SK-N-SH (cell line): ENCODE measurements around the gene EML2. TPM values are rescaled to one million over a fixed set of nuclear protein-coding genes. Genes with fewer than 3 reads are reported as not detected.
"Not testable (repeated sequence)": the region's sequence is repeated elsewhere in the genome, so short reads cannot be mapped to it uniquely, and the experiment has no call there.

Experiments used
- CTCF ChIA-PET: fragments of 300-600, 350-600 bp; formaldehyde crosslinking; extraction: SDS; loops from one replicate; lab custom pipeline; 2021; lab: Yijun Ruan, JAX
- POLR2A ChIA-PET: fragments of 350-600 bp; sonication (Branson Sonifier 250); formaldehyde crosslinking; extraction: SDS; loops from one replicate; lab custom pipeline; 2020; ENCODE audit warnings: antibody characterized with exemption, inconsistent platforms; lab: Yijun Ruan, JAX
- DNase-seq: peaks from one replicate; pipeline ENCODE4 v3.0.0; 2012
- H2AFZ ChIP-seq: fragments of 200-600 bp; sonication (generic); 2 replicates; pipeline ENCODE4 v1.8.1; 2016; ENCODE audit warnings: antibody characterized with exemption, mild to moderate bottlenecking, low read depth
- H3F3A ChIP-seq: fragments of 200-600 bp; sonication (generic); replicated peaks from 2 replicates; pipeline ENCODE3; 2016; ENCODE audit warnings: antibody characterized with exemption, mild to moderate bottlenecking; ENCODE audit not compliant: insufficient read depth
- H3K27ac ChIP-seq, 2 experiments: fragments of 200-500 bp in 1 of 2; fragments of 200-600 bp in 1 of 2; sonication (Bioruptor generic) in 1 of 2; sonication (generic), shearing (Covaris generic) in 1 of 2; 2 replicates each; pipeline versions ENCODE4 v1.5.1 to v1.6.1; 2014 to 2016; ENCODE audit warnings: low read depth in 2 of 2, inconsistent platforms in 1 of 2, low read length in 1 of 2, mild to moderate bottlenecking in 1 of 2, mixed read lengths in 1 of 2
- H3K27me3 ChIP-seq: fragments of 200-600 bp; sonication (generic), shearing (Covaris generic); 2 replicates; pipeline ENCODE4 v1.6.1; 2016; ENCODE audit warnings: mixed run types; ENCODE audit not compliant: insufficient read depth
- H3K36me3 ChIP-seq, 2 experiments: fragments of 200-500 bp in 1 of 2; fragments of 200-600 bp in 1 of 2; sonication (Bioruptor generic) in 1 of 2; sonication (generic) in 1 of 2; replicated peaks in 1 of 2; 2 replicates each; pipeline versions ENCODE3 to v1.5.1; 2014 to 2016; ENCODE audit warnings: low read length in 1 of 2, mild to moderate bottlenecking in 1 of 2; ENCODE audit not compliant: insufficient read depth in 2 of 2, control insufficient read depth in 1 of 2
- H3K4me1 ChIP-seq, 2 experiments: fragments of 200-500 bp in 1 of 2; fragments of 200-600 bp in 1 of 2; sonication (Bioruptor generic) in 1 of 2; sonication (generic), shearing (Covaris generic) in 1 of 2; 2 replicates each; pipeline versions ENCODE4 v1.5.1 to v1.6.1; 2014 to 2016; ENCODE audit warnings: low read depth in 1 of 2, low read length in 1 of 2, mixed run types in 1 of 2; ENCODE audit not compliant: insufficient read depth in 2 of 2, control insufficient read depth in 1 of 2
- H3K4me2 ChIP-seq: fragments of 200-600 bp; sonication (generic), shearing (Covaris generic); 2 replicates; pipeline ENCODE4 v1.6.1; 2017; ENCODE audit warnings: mixed run types
- H3K4me3 ChIP-seq, 2 experiments: fragments of 200-500 bp in 1 of 2; fragments of 200-600 bp in 1 of 2; sonication (Bioruptor generic) in 1 of 2; sonication (generic), shearing (Covaris generic) in 1 of 2; 2 replicates each; pipeline versions ENCODE4 v1.5.1 to v1.8.1; 2014 to 2016; ENCODE audit warnings: low read depth in 2 of 2, inconsistent platforms in 1 of 2, low read length in 1 of 2, mild to moderate bottlenecking in 1 of 2, mixed read lengths in 1 of 2, moderate library complexity in 1 of 2
- H3K79me2 ChIP-seq: fragments of 200-600 bp; sonication (generic); 2 replicates; pipeline ENCODE4 v1.8.1; 2017; ENCODE audit warnings: mild to moderate bottlenecking; ENCODE audit not compliant: insufficient read depth
- H3K9ac ChIP-seq: fragments of 200-600 bp; sonication (generic); 2 replicates; pipeline ENCODE4 v1.6.1; 2017; ENCODE audit warnings: mixed run types
- H3K9me2 ChIP-seq: fragments of 200-600 bp; sonication (generic); 2 replicates; pipeline ENCODE4 v1.6.1; 2017; ENCODE audit warnings: mixed run types
- H3K9me3 ChIP-seq: fragments of 200-600 bp; sonication (generic); 2 replicates; pipeline ENCODE4 v1.6.1; 2017; ENCODE audit warnings: mixed run types, mild to moderate bottlenecking, moderate library complexity
- H4K20me1 ChIP-seq: fragments of 200-600 bp; sonication (generic); 2 replicates; pipeline ENCODE4 v1.6.1; 2017; ENCODE audit warnings: mild to moderate bottlenecking, mixed run types; ENCODE audit not compliant: insufficient read depth
- RAD21 ChIP-seq: IDR thresholded peaks from 2 replicates; pipeline ENCODE4 v1.6.1; 2012; ENCODE audit warnings: mild to moderate bottlenecking, low read length
- RFX5 ChIP-seq: IDR thresholded peaks from 2 replicates; pipeline ENCODE4 v1.6.1; 2012; ENCODE audit warnings: mild to moderate bottlenecking, improper control_type of control experiment, low read length
- WGBS: methylation state at CpG from one replicate; pipeline ENCODE4 v1.1.6; 2017; ENCODE audit warnings: low lambda C conversion rate; 5-methylcytosine and 5-hydroxymethylcytosine counted together
- polyA plus RNA-seq, 3 experiments: library from polyadenylated mRNA; depleted of rRNA; stranded (reverse); fragments of >200 nt; gene quantifications; 2 replicates each; pipeline ENCODE4 v1.2.3, GENCODE V29; 2012
- TF ChIP-seq, protein P1 (sequence below): fragments of 200-600 bp; sonication (generic); IDR thresholded peaks from 2 replicates; pipeline ENCODE4 v1.6.1; 2017; ENCODE audit warnings: antibody characterized with exemption, mild to moderate bottlenecking, moderate library complexity

Gene EML2, protein sequence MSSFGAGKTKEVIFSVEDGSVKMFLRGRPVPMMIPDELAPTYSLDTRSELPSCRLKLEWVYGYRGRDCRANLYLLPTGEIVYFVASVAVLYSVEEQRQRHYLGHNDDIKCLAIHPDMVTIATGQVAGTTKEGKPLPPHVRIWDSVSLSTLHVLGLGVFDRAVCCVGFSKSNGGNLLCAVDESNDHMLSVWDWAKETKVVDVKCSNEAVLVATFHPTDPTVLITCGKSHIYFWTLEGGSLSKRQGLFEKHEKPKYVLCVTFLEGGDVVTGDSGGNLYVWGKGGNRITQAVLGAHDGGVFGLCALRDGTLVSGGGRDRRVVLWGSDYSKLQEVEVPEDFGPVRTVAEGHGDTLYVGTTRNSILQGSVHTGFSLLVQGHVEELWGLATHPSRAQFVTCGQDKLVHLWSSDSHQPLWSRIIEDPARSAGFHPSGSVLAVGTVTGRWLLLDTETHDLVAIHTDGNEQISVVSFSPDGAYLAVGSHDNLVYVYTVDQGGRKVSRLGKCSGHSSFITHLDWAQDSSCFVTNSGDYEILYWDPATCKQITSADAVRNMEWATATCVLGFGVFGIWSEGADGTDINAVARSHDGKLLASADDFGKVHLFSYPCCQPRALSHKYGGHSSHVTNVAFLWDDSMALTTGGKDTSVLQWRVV
- 10.3 and 12.4 TPM in 2 replicates for polyA plus RNA-seq (2012; rRNA removed)
- 4.0 and 7.6 TPM in 2 replicates for polyA plus RNA-seq (2012; cell fraction: cytosol; rRNA removed)
- polyA plus RNA-seq (2012; cell fraction: nucleus; rRNA removed): 24.4 and 27.6 TPM in 2 replicates

DNA sequence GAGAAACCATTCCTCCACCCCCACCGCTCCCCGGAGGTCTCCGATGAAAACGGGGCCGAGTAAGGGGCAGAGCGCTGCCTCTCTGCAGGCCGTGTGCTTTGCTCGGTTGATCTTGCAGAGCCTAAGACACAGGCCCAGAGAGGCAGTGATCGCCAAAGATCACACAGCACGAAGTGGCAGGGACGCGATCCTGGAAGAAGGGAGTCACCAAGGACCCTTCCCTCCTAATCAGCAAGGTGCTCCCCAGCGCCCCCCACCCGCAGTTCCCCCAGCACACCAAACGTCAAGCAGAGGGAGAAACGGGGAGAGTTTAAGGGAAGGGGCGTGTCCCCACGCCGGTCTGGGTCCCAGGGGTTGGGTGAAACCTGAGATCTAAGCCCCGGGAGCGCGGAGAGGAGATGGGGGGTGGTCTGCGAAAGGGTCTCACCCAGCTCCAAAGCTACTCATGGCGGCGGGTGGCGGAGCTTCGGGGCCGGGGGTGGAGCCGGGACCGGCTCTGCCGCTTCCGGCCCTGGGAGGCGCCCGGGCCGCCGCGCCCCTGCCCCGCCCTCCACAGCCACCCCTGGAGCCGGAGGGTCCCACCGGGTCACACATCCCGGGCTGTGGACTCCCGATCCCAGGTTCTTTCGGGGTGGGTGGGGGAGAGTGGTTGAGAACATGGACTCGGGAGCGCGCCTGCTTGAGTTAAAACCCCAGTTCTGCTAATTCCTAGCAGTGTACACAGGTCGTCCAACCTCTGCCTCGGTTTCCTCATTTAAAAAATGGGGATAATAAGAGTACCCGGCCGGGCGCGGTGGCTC, at the start of gene EML2:
EML2 (minus strand) TSS at position 468 of the 800 bp plus-strand sequence; CDS start at position 447, 21 bp downstream.
- CTCF ChIA-PET: interaction anchor here (0.9 to 1.2 kb wide), 2 partner anchors 20 to 153 kb away, joined by 3 read pairs; no protein-coding TSS in a partner anchor
- POLR2A ChIA-PET: no interaction called here
- WGBS: 76% methylated on average over 38 of the region's 52 CpGs

DNA sequence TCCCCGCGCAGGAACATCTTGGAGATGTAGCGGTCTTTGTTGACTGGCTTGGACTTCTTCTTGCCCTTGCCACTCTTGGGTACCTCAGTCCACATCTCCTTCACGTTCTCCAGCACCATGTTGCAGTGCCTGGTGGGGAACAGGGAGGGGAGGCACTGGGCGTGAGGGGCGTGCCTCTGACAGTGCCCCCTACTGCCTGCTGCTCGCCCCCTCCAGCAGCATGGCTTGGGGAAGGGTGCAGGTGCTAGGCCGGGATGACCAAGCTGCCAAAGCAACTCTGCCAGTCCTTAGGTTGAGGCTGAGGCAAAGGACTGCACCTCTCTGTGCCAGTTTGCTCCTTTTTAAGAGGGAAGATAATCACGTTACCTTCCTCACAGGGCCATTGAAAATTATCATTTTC, 48.4 kb upstream of the EML2 start:
- ChIA-PET POLR2A (no interaction called here), CTCF (interaction anchor here (0.9 kb wide), 1 partner anchor 10 kb away, joined by 3 read pairs; no protein-coding TSS in a partner anchor)
- 91% methylated on average over 7 of the region's 9 CpGs for WGBS
- Histone ChIP-seq H3K4me1 (peaks cover 0 to 3% of the 10 kb centered on the region in 2 experiments; a peak in 1 of 4 replicates), H3K9me3 (no peaks in the 10 kb centered on the region), H3K36me3 (peaks cover 32 to 38% of the 10 kb centered on the region in 2 experiments), H3F3A (peaks cover 22% of the 10 kb centered on the region), H2AFZ (no peak overlapping the region), H3K79me2 (peaks cover 29% of the 10 kb centered on the region), H4K20me1 (no peaks in the 10 kb centered on the region), H3K27ac (no peak overlapping the region), H3K9me2 (no peaks in the 10 kb centered on the region), H3K4me2 (no peak overlapping the region), H3K4me3 (no peak overlapping the region), H3K27me3 (no peaks in the 10 kb centered on the region), H3K9ac (no peak overlapping the region)
- DNase-seq: no peak
- TF ChIP-seq, protein P1, sequence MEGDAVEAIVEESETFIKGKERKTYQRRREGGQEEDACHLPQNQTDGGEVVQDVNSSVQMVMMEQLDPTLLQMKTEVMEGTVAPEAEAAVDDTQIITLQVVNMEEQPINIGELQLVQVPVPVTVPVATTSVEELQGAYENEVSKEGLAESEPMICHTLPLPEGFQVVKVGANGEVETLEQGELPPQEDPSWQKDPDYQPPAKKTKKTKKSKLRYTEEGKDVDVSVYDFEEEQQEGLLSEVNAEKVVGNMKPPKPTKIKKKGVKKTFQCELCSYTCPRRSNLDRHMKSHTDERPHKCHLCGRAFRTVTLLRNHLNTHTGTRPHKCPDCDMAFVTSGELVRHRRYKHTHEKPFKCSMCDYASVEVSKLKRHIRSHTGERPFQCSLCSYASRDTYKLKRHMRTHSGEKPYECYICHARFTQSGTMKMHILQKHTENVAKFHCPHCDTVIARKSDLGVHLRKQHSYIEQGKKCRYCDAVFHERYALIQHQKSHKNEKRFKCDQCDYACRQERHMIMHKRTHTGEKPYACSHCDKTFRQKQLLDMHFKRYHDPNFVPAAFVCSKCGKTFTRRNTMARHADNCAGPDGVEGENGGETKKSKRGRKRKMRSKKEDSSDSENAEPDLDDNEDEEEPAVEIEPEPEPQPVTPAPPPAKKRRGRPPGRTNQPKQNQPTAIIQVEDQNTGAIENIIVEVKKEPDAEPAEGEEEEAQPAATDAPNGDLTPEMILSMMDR: no peak; the same call in 1 of the 2 replicates
- TF ChIP-seq, all 33 proteins: peak for 0

More for the DNA sequence above, at the start of gene EML2:
- DNase-seq: peak; percentile 15
- Histone ChIP-seq H3K4me3 (no peak within 1 kb of the TSS), H3K4me1 (peaks cover 0 to 5% of the 10 kb centered on the region in 2 experiments; a peak in 1 of 4 replicates), H3K27me3 (no peaks in the 10 kb centered on the region), H2AFZ (no peak within 1 kb of the TSS), H3F3A (peaks cover 15% of the 10 kb centered on the region), H3K9ac (no peak within 1 kb of the TSS), H3K79me2 (no peaks in the 10 kb centered on the region), H4K20me1 (no peaks in the 10 kb centered on the region), H3K9me3 (no peaks in the 10 kb centered on the region), H3K27ac (no peak within 1 kb of the TSS), H3K36me3 (no peaks in the 10 kb centered on the region), H3K9me2 (no peaks in the 10 kb centered on the region)
- TF ChIP-seq RAD21: no peak
- no peak for TF ChIP-seq RFX5
- TF ChIP-seq, all 33 proteins: peak for 0
- no peak within 1 kb of the TSS for H3K4me2 ChIP-seq

DNA sequence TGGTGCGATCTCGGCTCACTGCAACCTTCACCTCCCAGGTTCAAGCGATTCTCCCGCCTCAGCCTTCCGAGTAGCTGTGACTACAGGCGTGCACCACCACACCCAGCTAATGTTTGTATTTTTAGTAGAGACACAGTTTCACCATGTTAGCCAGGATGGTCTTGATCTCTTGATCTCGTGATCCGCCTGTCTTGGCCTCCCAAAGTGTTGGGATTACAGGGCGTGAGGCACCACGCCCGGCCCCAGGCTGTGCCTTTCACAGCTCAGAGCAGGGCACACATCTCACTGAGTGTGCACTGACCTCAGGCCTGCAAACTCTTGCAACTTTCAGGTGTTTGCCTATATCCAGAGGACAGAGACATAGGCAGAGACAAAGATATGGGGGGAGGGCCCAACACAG, 45.8 kb upstream of the EML2 start:
- CTCF ChIA-PET: interaction anchor here (1.0 to 9.0 kb wide), 4 partner anchors 7 to 272 kb away, joined by 3 to 106 read pairs (median 3); partner anchors contain the start of genes QPCTL and SNRPD2
- H3K9me3 ChIP-seq, H3K4me2 ChIP-seq, H3K27me3 ChIP-seq, H3K9me2 ChIP-seq, H2AFZ ChIP-seq, H3K27ac ChIP-seq, H4K20me1 ChIP-seq, H3K9ac ChIP-seq, POLR2A ChIA-PET, H3K4me1 ChIP-seq, DNase-seq, H3K4me3 ChIP-seq: not testable (repeated sequence)
- Histone ChIP-seq H3F3A (peaks cover 20% of the 10 kb centered on the region), H3K79me2 (peaks cover 14% of the 10 kb centered on the region; the same call in 1 of the 2 replicates), H3K36me3 (peaks cover 32 to 38% of the 10 kb centered on the region in 2 experiments)
- 97% methylated on average over 11 of the region's 11 CpGs for WGBS
